GM18870 (cell line): ENCODE data around the gene NRIP3.
"Not testable (repeated sequence)": the region's sequence is repeated elsewhere in the genome, so short reads cannot be mapped to it uniquely, and the experiment has no call there.

ENCODE experiments used
- ATAC-seq: cut with Tn5 transposase; IDR thresholded peaks from one replicate; pipeline ENCODE4 v1.9.1; 2021; ENCODE audit warnings: moderate library complexity; ENCODE audit not compliant: unreplicated experiment

The NRIP3 gene

DNA sequence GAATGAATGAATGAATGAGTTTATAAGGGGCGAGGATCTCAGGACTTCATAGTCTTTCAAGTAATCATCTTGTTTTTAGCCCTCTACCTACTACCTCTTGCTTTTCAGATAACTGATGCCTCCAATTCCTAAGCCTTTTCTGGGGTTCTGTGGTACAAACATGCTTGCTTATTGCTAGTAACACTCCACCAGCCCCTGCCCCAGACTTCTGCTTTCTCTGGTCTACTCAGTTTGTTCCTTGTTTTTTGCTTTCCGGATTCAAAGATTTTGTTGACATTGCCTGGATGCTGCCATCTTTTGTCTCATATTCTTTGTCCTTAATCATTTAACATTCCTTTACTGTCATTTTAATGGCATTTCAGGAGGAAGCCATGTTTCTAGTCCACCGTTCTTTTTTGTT is 30.7 kb downstream of the NRIP3 start:
- no peak for ATAC-seq

DNA sequence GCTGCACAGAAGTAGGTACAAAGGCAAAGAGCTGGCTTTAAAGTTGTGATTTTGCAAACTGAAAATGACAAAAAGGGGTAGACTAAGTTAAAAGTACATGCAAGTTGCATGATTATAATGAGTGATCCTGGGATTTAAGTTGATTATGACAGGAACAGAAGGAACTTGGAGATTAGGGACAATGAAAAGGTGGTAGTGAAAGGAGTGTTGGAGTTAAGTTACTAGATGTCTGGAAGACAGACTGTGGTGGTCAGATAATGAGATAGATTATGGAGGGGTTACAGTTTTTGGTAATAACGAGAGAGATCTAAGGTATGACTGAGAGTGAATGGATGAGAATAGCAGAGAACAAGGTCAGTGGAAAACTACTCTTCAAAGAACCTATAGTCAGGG is 31.9 kb downstream of the NRIP3 start:
- no peak for ATAC-seq

DNA sequence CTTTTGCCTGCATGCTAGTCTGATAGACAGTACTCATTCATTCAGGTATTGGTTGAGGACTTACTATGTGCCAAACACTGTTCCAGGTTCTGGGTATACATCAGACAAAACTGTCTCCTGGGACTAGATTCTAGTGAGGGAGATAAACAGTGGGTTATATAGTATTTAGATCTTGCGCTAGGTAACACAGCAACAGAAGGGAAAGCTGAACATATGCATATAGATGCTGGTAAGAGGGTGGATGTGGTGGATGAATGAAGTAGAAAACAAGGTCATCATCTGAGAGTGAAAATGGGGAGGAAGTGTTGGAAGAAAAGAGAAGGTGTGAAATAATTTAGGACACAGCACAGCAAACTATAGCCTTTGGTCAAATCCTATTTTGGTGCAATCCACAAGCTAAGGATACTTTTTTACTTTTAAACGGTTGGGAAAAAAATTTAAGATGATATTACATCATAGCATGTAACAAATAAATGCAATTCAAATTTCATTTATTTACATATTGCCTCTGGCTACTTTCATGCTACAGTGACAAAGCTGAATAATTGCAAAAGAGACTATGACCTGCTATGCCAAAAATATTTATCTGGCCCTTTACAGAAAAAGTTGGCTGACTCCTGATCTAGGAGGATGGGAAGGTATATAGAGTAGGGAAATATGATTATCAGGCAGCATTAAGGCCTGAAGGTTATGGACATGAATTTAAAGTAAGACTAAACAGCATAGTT is 32.4 kb downstream of the NRIP3 start:
- ATAC-seq, result no peak

DNA sequence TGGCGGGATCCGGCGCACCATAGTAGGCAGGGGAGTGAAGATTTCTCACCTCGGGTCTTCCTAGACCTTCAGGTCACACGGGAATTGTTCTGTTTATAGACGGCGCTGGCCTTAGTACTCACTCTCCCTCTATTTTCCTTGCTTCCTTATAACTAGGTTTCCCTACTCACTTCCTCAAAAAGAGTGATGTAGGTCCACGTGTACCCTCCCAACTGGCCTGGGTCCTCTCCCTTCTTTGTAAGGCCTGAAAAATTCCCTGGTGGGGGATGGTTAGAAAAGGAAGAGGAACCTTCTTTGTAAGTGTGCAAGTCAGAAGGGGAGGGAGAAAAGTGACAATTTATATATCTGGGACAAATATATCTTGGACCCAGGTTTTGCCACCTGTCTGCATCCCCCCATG is 36.6 kb downstream of the NRIP3 start:
- no peak for ATAC-seq

DNA sequence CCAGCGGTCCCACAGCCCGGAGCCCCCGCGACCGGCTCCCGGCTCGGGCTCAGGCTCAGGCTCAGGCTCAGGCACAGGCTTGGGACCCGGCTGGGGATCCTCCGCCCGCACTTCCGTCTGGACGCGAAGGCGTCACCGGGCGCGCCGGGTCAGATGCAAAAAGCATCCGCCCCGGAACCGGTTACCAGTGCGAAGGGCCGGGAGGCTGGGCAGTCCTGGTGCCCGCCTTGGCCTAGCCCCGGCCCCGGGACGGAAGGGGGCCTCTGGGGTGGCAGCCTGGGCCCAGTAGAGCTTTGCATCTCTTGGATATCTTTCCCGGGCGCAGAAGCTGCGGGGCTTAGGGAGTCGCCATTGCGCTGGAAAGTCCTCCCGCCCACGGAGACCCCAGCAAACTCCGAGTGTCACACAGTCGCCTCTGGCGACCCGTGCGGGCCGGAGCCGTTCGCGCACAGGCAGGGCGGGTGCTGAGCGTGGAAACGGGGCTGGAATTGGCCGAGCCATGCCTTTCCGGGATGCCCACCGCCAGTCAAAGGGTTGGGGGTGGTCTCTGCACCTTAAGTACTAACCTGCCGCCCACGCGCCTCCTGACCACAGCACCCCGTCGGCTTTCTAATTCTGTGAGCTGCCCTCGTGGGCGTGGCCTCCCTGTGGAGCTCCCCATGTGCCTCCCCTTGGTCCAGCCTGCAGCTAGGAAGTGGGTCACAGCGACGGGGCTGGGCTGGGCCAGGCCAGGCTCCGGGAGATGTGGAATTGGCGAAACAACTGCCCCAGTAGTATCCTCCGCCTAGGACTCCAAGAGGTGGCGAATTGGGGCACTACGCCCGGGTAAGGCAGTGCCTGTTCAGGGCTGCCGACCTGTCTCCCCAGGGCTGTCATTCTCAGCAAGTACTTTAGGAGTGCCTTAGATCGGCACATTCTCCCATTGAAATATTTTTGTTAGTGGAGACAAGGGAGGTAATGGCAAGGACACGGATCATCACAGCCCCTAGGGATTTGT is 39.2 kb downstream of the NRIP3 start, which contains the start of gene TMEM9B:
Gene TMEM9B, minus strand, starts transcription at position 119 of the 997 bp plus-strand sequence. CDS start 129 bp downstream, outside the sequence.
- peak; percentile 46 for ATAC-seq

DNA sequence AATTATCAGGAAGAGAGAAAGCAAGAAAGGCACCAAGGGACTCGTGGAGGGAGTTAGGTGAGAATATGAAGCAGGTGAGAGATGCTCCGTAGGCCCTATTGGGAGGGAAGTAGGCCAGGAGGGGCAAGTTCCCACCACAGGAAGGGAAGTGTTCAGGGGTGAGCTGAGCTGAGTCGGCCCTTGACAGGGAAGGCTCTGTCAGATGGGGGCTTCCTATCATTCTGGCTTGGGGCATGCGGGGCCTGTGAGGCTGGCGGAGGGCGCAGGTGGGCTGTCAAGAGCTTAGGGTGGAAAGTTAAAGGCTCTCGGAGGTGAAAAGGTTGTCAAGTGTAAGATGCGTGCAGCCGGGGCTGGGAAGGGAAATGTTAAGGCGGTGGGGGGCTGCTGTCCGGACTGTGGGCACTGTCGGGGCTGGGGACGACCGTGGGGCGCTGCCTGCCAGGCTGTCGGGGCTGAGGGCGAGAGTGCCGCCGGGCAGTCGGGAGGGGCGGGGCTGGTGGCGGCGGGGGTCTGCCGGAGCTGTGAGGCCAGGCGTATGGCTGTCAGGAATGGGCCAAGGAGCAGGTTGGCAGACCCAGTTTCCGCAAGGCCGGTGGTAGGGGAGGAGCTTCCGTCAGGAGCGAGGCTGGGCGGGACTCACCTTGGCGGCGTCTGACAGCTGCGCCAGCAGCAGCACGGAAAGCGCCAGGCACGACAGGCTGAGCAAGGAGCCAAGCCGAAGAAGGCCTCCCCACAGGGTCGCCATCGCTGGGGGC is 40.1 kb downstream of the NRIP3 start:
- peak; percentile 48 for ATAC-seq

DNA sequence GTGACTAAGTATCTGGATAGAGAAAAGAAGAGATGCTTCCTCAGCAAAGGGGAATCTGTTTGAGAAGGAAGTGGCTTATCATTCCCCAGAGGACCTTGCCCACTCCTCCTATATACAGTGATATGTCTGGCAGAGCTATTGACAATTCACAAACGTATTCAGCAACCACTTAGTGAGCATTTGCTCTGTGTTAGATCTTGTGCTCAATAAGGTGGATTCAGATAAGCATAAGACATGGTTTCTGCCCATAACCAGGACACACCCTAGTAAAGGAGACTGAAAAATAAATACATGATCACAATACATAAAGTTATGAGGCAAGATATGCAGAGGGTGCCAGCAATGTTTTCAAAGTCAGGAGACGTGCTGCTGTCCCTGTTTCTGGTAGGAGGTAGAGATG is 41.0 kb downstream of the NRIP3 start:
- no peak for ATAC-seq

DNA sequence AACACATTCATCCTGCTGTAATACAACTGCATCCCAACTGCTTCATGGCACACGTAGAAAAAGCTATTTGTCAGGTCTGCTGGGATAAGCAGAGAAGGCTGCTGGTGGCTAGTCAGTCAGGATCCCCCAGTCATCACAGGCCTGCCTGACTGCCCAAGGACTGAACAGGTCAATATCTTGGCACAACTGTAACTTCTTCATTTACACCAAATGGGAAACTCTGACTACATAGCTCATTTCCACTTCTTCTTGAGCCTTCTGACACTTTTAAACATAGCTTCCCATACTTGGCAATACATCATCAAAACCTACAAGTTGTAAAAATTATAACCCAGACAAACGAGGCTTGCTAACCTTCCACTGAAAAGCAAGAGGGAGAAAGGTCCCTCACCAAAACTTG is 42.4 kb downstream of the NRIP3 start:
- ATAC-seq, result no peak

DNA sequence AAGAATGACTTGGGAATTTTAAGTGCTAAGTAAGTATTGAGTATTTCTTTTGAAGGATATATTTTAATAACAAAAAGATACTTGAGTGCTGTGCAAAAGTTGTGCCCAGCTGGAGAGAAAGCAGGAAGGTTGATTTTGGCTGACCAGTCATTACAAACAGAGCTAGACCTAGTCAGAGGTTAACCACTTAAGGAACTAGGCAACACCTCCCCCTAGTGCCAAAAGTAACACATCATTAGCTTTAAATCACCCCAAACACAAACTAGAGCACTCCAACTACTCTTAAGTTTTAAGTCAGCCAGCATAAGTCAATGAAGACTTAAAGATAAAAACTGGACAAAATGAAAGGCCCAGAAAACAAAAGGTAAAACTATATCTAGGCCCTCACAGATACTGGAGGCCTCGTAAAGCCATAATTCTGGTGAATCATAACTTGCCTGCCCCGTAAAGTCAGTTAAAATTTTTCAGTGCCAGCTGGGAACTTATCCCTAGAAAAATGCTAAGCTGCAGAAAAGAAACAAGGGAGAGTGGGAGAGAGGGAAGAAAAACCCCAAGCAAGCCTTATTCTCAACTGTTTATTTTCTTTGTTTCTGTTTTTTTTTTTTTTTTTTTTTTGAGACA is 44.1 kb downstream of the NRIP3 start:
- ATAC-seq, result peak; percentile 71

DNA sequence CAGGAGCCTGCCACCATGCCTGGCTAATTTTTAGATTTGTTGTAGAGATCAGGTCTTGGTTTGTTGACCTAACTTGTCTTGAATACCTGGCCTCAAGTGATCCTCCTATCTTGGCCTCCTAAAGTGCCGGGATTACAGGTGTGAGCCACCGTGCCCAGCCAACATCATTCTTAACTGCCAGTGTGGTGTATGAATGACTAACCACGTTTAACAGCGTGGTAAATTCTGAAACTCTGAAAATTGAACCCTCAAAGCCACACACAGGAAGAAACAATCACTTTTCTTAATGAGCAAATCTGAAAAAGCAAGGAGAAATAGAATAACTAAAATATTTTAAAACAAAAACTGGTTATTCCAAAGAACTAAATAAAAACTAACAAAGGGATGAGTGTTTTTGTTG is 46.9 kb downstream of the NRIP3 start:
- ATAC-seq, result no peak

DNA sequence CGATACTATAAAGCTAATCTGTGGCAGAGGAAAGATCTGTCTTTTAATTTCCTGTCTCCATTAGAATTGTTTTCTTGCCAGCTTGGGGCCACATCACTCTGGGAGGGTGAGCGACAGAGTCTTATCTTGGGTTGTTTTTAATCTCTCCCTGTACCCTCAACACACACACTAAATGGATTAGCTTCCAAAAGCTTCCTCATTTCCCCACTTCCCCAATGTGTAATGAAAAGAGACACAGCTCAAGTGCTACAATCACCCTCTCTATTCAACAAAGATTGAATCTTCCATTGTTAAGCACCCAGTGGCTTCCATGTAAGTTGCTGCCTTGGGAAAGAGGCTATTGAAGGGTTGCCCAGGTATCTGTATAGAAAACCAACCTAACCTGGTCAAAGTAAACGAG is 54.9 kb downstream of the NRIP3 start:
- no peak for ATAC-seq

DNA sequence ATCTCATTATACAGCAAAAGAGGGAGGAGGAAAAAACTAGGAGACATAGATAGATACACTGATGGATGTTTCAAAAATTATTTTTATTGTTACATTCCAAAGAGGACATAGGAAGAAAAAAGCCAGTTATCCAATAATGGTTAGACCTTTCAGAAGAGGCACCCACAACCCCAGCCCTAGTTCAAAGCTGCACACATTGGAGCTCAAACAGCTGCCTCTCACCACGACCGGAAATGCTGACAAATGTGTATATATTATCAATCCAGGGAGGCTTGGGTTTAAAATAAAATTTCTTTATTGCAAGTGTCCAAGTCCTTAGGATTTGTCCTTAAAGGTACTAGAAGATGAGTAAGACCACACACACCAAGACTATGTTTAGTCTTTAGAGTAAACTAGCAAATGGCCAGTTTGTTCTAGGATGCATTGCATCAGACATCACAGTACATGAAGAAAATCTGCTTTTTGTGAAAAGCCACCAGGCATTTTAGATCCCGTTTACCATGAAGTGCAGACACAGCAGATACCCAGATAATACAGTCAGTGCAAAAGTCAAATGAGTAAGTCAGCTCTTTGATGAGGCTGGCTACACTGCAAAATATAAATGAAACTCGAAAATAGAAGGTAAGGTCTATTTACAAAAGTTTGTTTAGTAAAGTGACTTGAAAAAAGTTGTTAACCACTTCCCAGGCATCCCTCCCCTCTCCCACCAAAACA is 56.4 kb downstream of the NRIP3 start:
- no peak for ATAC-seq

DNA sequence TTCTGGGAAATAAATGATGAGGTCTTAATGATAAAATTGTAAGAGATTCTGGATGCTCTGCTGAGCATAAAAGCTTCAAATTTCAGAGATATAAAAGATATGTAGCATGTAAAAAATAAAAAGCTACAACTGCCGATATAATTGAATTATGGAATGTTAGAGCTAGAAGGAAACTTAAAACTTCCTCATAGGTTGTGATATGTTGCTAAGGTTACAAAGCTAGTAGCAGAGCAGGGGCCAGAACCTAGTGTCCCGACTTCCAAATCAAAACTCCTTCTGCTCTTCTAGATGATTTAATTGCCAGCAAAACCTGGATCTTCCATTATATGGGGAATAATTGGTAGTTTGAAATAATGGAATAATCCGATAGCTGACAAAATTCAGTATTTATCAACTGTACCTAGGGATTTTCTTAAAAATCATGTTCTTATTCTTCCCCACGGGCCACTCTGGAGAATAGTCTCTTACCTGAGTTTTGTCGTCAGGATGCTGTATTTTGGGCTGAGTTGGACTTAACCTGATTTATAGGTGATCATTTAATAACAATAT is 61.2 kb downstream of the NRIP3 start, which contains the start of gene ASCL3:
Gene ASCL3, minus strand, starts transcription at position 499 of the 549 bp plus-strand sequence. CDS start 4,855 bp downstream, outside the sequence.
- ATAC-seq, result no peak

DNA sequence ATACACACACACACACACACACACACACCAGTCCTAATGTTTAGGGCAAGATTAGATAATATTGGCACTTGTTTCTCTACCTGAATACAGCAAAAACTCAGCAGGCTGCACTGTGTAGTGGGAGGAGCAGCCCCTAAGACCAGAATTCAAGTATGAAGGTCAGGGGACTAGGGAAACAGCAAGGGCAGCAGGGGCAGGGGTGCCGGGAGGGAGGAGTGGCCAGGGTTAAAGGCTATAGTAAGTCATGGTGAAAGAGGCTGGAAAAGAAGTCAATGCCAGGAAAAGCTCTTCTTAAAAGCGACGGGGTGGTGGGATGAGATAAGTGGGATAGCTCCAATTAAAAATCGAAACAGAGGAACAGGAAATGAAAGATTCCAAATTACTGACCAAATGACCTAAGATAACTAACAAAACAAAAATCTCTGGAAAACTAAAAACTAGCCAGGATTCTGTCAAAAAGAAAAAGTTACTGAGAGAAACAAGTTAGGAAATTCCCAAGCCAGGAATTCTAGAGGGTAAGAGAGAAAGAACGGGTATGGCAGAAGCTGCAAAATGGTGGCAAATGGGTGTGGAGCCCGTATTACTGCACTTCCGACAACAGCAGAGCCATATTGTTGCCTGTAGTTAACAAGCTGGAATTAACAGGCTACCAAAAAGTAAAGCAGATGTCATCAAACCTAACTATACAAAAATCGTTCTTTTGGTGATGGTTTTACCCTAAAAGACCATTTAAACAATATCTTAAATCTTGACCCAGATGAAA is 62.3 kb downstream of the NRIP3 start:
- no peak for ATAC-seq

DNA sequence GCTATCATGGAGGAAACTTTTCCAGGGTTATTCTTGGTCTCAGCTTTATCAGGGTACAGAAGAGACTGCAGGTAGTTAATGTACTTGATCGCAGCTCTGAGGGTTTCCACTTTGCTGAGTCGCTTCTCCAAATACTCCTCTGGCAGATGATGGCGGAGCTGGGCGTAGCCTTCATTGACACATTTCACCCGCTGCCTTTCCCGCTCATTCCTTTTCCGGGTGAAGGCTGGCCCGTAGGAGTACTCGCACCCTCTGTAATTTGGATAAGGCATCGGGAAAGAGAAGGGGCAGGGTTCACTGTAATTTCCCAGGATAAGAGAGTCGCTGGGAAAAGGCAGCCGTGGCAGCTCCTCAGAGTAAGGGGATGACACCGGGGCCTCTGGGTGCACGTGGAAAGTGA is 66.1 kb downstream of the NRIP3 start:
- ATAC-seq, result no peak

DNA sequence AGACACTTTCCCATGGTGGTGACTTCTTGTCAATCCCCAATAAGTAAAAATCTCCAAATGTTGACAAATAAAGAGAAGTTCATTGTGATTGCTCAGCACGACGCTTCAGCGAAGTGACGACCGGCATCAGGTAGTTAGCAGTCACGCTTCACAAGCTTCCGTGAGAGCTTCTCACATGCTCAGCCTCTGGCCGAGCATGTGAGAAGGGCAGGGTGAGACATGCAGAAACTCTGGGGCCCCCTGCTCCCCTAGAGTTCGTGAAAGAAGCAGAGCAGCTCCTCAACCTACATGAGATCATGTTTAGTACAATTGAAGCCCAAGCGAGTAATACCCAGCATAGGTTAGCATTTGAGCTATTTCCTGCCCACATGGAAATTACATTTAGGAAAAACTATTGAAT is 66.6 kb downstream of the NRIP3 start:
- no peak for ATAC-seq

DNA sequence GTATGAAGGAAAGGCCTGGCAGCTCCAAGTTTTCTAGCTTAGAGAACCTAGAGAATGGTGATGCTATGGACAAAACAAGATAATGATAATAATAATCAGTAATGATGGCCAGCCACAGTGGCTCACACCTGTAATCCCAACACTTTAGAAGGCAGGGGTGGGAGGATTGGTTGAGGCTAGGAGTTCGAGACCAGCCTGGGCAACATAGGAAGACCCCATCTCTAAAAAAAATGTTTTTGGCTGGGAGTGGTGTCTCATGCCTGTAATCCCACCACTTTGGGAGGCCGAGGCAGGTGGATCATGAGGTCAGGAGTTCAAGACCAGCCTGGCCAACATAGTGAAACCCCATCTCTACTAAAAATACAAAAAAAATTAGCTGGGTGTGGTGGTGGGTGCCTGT is 68.0 kb downstream of the NRIP3 start:
- ATAC-seq, result not testable (repeated sequence)

DNA sequence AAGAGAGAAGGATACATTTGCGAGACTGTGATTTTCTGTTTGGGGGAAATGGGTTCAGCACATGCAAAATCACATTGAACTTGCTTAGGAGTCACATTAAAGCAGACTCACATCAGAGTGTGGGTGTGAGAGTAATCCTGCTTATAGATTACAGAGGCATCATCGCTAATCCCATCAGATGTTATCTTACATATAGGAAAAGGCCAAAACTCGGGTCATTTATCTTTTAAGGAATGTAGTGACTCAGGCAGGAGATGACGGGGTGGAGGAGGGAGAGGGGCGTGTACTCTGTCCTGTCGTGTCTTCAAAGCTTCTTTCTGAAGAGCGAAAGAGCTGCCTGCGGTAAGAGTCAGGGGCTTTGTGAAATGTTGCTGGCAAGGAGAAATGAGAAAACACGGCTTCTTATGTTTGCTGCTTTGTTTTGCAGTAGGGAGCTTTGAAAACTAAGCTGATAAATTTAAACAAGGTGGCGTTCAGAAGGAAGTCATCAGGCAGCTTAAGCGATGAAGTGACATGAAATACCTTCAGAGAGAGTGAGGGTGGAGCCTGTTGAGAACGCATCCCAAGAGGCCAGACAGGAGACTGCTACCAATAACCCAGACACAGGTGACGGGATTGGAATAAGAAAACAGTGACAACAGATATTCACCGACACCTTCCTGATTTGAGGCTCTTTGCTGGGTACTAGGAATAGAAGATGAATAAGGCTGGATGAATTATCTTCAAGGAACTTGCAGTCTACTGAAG is 68.9 kb downstream of the NRIP3 start:
- no peak for ATAC-seq
